Subcutaneous adipose tissue (tissue), 4 donors: ENCODE results near the gene SNAI1. TPM values are rescaled to one million over a fixed set of nuclear protein-coding genes. Genes with fewer than 3 reads are reported as not detected.

Experiments used
- CTCF ChIP-seq: fragments of 450-650 bp; IDR thresholded peaks from one replicate; pipeline ENCODE4 v1.5.1; 2016; ENCODE audit warnings: low read depth, mild to moderate bottlenecking, control low read depth, antibody characterized with exemption, moderate library complexity
- total RNA-seq, 4 donors: library from RNA; depleted of rRNA; stranded (reverse); fragments of >200 nt; gene quantifications; one replicate each; pipeline ENCODE4 v1.1.0, GENCODE V29; 2016

The SNAI1 gene
- total RNA-seq, 4 donors from 2014 or later, result 1.2 to 5.5 (median 4.2) TPM

- TF ChIP-seq CTCF, result no peak
These were observed 25.2 kb downstream of the SNAI1 start for GRCh38 chr20:50008007-50008406.

- no peak for TF ChIP-seq CTCF
These were observed 27.0 kb downstream of the SNAI1 start for GRCh38 chr20:50009521-50010454.

- TF ChIP-seq CTCF, result no peak
These were observed 29.8 kb downstream of the SNAI1 start for GRCh38 chr20:50012282-50013263.

- TF ChIP-seq CTCF, result no peak
These were observed 31.2 kb downstream of the SNAI1 start for GRCh38 chr20:50013976-50014375.

- no peak for TF ChIP-seq CTCF
These were observed 32.1 kb downstream of the SNAI1 start for GRCh38 chr20:50014570-50015562.

GRCh38 chr20:50015636-50015992, 32.8 kb downstream of the SNAI1 start:
- TF ChIP-seq CTCF, result no peak
